ENCODE measurements around the gene GRIK4. TPM values are rescaled to one million over a fixed set of nuclear protein-coding genes. Genes with fewer than 3 reads are reported as not detected.

Gene GRIK4
- total and polyA plus RNA-seq, 4 donors = 0.05 to 0.25 (median 0.06) TPM; not detected in 1

DNA sequence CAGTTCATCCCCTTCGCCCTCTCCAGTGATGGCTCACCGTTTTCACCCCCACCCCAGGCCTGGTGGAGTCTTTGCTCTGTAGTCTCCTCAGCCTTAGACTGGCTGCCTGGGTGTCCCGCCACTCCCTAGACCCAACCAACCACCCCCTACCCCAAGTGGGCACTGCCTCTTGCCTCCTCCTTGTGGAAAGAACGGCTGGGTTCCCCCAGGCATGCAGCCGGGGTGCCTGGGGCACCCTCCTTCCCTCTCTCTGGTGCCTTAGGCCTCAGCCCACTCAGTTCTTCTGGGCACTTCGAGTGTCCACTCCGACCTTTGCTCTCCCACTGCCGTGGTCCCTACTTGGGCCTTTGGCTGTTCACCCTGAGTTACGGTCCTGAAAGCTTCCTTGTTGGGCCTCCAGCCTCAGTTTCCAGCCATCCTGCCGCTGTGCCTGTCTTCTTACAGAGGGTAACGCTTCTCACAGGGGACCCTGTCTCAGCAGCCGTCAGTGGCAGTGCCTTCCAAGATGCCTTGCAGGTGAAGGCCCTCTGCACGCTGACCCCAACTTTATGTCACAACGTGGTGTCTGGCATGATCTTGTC lies 3.1 kb downstream of the GRIK4 start:
- TF ChIP-seq, protein P1, sequence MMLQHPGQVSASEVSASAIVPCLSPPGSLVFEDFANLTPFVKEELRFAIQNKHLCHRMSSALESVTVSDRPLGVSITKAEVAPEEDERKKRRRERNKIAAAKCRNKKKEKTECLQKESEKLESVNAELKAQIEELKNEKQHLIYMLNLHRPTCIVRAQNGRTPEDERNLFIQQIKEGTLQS (IDR thresholded peaks at IDR 0.05) = no peak
- TF ChIP-seq, protein P2, sequence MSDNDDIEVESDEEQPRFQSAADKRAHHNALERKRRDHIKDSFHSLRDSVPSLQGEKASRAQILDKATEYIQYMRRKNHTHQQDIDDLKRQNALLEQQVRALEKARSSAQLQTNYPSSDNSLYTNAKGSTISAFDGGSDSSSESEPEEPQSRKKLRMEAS (IDR thresholded peaks at IDR 0.05) = no peak
- TF ChIP-seq YY1 (IDR thresholded peaks at IDR 0.05) = no peak
- TF ChIP-seq, protein P3, sequence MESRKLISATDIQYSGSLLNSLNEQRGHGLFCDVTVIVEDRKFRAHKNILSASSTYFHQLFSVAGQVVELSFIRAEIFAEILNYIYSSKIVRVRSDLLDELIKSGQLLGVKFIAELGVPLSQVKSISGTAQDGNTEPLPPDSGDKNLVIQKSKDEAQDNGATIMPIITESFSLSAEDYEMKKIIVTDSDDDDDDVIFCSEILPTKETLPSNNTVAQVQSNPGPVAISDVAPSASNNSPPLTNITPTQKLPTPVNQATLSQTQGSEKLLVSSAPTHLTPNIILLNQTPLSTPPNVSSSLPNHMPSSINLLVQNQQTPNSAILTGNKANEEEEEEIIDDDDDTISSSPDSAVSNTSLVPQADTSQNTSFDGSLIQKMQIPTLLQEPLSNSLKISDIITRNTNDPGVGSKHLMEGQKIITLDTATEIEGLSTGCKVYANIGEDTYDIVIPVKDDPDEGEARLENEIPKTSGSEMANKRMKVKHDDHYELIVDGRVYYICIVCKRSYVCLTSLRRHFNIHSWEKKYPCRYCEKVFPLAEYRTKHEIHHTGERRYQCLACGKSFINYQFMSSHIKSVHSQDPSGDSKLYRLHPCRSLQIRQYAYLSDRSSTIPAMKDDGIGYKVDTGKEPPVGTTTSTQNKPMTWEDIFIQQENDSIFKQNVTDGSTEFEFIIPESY (IDR thresholded peaks at IDR 0.05) = no peak
- TF ChIP-seq GABPA (IDR thresholded peaks at IDR 0.05 in 1 of 2, conservative IDR thresholded peaks at IDR 0.05 in 1 of 2) = no peak
- no peak for TF ChIP-seq FOXA1 (IDR thresholded peaks at IDR 0.05)
- TF ChIP-seq RXRA (IDR thresholded peaks at IDR 0.05) = no peak
- no peak for TF ChIP-seq RAD21 (IDR thresholded peaks at IDR 0.05)
- TF ChIP-seq NR2F2 (IDR thresholded peaks at IDR 0.05) = no peak
- TF ChIP-seq SP1 (IDR thresholded peaks at IDR 0.05) = no peak
- no peak for TF ChIP-seq EGR1 (IDR thresholded peaks at IDR 0.05; ENCODE audit: low read depth in 2 of 2)
- no peak for TF ChIP-seq HNF4A (conservative IDR thresholded peaks at IDR 0.05)
- TF ChIP-seq JUND (IDR thresholded peaks at IDR 0.05) = no peak
- no peak for TF ChIP-seq TAF1 (conservative IDR thresholded peaks at IDR 0.05)
- TF ChIP-seq, protein P4, sequence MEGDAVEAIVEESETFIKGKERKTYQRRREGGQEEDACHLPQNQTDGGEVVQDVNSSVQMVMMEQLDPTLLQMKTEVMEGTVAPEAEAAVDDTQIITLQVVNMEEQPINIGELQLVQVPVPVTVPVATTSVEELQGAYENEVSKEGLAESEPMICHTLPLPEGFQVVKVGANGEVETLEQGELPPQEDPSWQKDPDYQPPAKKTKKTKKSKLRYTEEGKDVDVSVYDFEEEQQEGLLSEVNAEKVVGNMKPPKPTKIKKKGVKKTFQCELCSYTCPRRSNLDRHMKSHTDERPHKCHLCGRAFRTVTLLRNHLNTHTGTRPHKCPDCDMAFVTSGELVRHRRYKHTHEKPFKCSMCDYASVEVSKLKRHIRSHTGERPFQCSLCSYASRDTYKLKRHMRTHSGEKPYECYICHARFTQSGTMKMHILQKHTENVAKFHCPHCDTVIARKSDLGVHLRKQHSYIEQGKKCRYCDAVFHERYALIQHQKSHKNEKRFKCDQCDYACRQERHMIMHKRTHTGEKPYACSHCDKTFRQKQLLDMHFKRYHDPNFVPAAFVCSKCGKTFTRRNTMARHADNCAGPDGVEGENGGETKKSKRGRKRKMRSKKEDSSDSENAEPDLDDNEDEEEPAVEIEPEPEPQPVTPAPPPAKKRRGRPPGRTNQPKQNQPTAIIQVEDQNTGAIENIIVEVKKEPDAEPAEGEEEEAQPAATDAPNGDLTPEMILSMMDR (IDR thresholded peaks at IDR 0.05; ENCODE audit: low read depth, low read length, missing input control) = no peak
- TF ChIP-seq FOXA2 (IDR thresholded peaks at IDR 0.05) = no peak
- TF ChIP-seq HNF4G (IDR thresholded peaks at IDR 0.05) = no peak
- TF ChIP-seq, protein P5, sequence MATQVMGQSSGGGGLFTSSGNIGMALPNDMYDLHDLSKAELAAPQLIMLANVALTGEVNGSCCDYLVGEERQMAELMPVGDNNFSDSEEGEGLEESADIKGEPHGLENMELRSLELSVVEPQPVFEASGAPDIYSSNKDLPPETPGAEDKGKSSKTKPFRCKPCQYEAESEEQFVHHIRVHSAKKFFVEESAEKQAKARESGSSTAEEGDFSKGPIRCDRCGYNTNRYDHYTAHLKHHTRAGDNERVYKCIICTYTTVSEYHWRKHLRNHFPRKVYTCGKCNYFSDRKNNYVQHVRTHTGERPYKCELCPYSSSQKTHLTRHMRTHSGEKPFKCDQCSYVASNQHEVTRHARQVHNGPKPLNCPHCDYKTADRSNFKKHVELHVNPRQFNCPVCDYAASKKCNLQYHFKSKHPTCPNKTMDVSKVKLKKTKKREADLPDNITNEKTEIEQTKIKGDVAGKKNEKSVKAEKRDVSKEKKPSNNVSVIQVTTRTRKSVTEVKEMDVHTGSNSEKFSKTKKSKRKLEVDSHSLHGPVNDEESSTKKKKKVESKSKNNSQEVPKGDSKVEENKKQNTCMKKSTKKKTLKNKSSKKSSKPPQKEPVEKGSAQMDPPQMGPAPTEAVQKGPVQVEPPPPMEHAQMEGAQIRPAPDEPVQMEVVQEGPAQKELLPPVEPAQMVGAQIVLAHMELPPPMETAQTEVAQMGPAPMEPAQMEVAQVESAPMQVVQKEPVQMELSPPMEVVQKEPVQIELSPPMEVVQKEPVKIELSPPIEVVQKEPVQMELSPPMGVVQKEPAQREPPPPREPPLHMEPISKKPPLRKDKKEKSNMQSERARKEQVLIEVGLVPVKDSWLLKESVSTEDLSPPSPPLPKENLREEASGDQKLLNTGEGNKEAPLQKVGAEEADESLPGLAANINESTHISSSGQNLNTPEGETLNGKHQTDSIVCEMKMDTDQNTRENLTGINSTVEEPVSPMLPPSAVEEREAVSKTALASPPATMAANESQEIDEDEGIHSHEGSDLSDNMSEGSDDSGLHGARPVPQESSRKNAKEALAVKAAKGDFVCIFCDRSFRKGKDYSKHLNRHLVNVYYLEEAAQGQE (IDR thresholded peaks at IDR 0.05) = no peak
- Histone ChIP-seq H3K4me3 (ENCODE audit: low read depth in 1 of 3, low read length in 3 of 3) (no peak overlapping the region), H3K27ac (ENCODE audit: low read depth in 1 of 2, low read length in 2 of 2) (no peak overlapping the region), H3K4me1 (ENCODE audit: control insufficient read depth in 4 of 4, insufficient read depth in 4 of 4, low read length in 3 of 4) (peaks cover 0 to 6% (median 0%) of the 10 kb centered on the region in 4 donors), H3K9ac (ENCODE audit: low read depth in 1 of 2, low read length in 2 of 2) (no peak overlapping the region), H3K36me3 (ENCODE audit: control insufficient read depth in 4 of 4, insufficient read depth in 3 of 4, low read depth in 1 of 4, low read length in 3 of 4) (no peaks in the 10 kb centered on the region), H3K9me3 (ENCODE audit: control insufficient read depth in 4 of 4, low read length in 3 of 4) (no peaks in the 10 kb centered on the region), H3K27me3 (ENCODE audit: control insufficient read depth in 4 of 4, insufficient read depth in 4 of 4, low read length in 3 of 4) (peaks cover 0 to 5% (median 2%) of the 10 kb centered on the region in 4 donors)
- DNase-seq (ENCODE audit: low spot score) = no peak
- 82% methylated on average over 14 of the region's 14 CpGs for WGBS

Measured in liver (tissue), 9 donors.